HepG2 (cell line): Measurements from ENCODE around the gene CSTF1. TPM values are rescaled to one million over a fixed set of nuclear protein-coding genes. Genes with fewer than 3 reads are reported as not detected.
A peak's percentile ranks its signal among the peaks of the same experiment; 100 is the strongest.

Experiments used
- AKAP8 ChIP-seq: sonication (generic); formaldehyde crosslinking; IDR thresholded peaks from 2 replicates; pipeline ENCODE4 v1.5.1; 2020; ENCODE audit warnings: mild to moderate bottlenecking, missing genetic modification reagents
- CENPX ChIP-seq: sonication (generic); formaldehyde crosslinking; IDR thresholded peaks from 2 replicates; pipeline ENCODE4 v1.9.0; 2021; ENCODE audit warnings: mild to moderate bottlenecking, missing genetic modification reagents, moderate library complexity
- DR1 ChIP-seq: sonication (generic); formaldehyde crosslinking; IDR thresholded peaks from 2 replicates; pipeline ENCODE4 v1.8.0; 2021; ENCODE audit warnings: mild to moderate bottlenecking, missing genetic modification reagents, inconsistent platforms
- ERF ChIP-seq: IDR thresholded peaks from 2 replicates; pipeline ENCODE4 v1.6.1; 2018; ENCODE audit warnings: missing biosample characterization, missing genetic modification reagents
- FLYWCH1 ChIP-seq: sonication (generic); formaldehyde crosslinking; IDR thresholded peaks from 2 replicates; pipeline ENCODE4 v1.8.1; 2023; ENCODE audit warnings: mild to moderate bottlenecking, missing genetic modification reagents
- FOSL1 ChIP-seq: sonication (generic); formaldehyde crosslinking; IDR thresholded peaks from 2 replicates; pipeline ENCODE4 v1.9.0; 2021; ENCODE audit warnings: missing genetic modification reagents, borderline replicate concordance
- GABPA ChIP-seq, 2 experiments: IDR thresholded peaks; 2 replicates each; pipeline ENCODE4 v1.6.1; 2011 to 2016; ENCODE audit warnings: low read depth in 2 of 2, low read length in 1 of 2, missing biosample characterization in 1 of 2, missing genetic modification characterization in 1 of 2
- GLI4 ChIP-seq: sonication (generic); formaldehyde crosslinking; IDR thresholded peaks from 2 replicates; pipeline ENCODE4 v1.5.1; 2020; ENCODE audit warnings: missing genetic modification reagents, mild to moderate bottlenecking, moderate library complexity, borderline replicate concordance
- GTF2F1 ChIP-seq: fragments of 150-350 bp; IDR thresholded peaks from 2 replicates; pipeline ENCODE4 v1.6.1; 2014; ENCODE audit warnings: low read length
- HMGA1 ChIP-seq: sonication (generic); formaldehyde crosslinking; conservative IDR thresholded peaks from 2 replicates; pipeline ENCODE4 v1.4.0; 2020; ENCODE audit warnings: missing genetic modification reagents
- JUNB ChIP-seq: sonication (generic); formaldehyde crosslinking; IDR thresholded peaks from 2 replicates; pipeline ENCODE4 v1.8.0; 2022; ENCODE audit warnings: missing genetic modification reagents, mild to moderate bottlenecking, borderline replicate concordance
- MZF1 ChIP-seq: sonication (generic); formaldehyde crosslinking; IDR thresholded peaks from 2 replicates; pipeline ENCODE4 v1.8.1; 2023; ENCODE audit warnings: mild to moderate bottlenecking, missing genetic modification reagents, borderline replicate concordance
- NFE2 ChIP-seq: sonication (generic); formaldehyde crosslinking; IDR thresholded peaks from 2 replicates; pipeline ENCODE4 v1.4.0; 2020; ENCODE audit warnings: missing genetic modification reagents
- TOE1 ChIP-seq: sonication (generic); formaldehyde crosslinking; IDR thresholded peaks from 2 replicates; pipeline ENCODE4 v1.4.0; 2020; ENCODE audit warnings: mild to moderate bottlenecking, missing genetic modification reagents
- TRIM22 ChIP-seq: fragments of 450-650 bp; IDR thresholded peaks from 2 replicates; pipeline ENCODE4 v1.6.1; 2017
- YEATS4 ChIP-seq: sonication (generic); formaldehyde crosslinking; IDR thresholded peaks from 2 replicates; pipeline ENCODE4 v1.4.0; 2020; ENCODE audit warnings: missing genetic modification reagents, borderline replicate concordance
- ZNF484 ChIP-seq: sonication (generic); formaldehyde crosslinking; IDR thresholded peaks from 2 replicates; pipeline ENCODE4 v1.5.1; 2020; ENCODE audit warnings: mild to moderate bottlenecking, low read depth, missing genetic modification reagents, borderline replicate concordance
- ZNF562 ChIP-seq: sonication (generic); formaldehyde crosslinking; IDR thresholded peaks from 2 replicates; pipeline ENCODE4 v1.8.0; 2022; ENCODE audit warnings: missing genetic modification reagents, borderline replicate concordance
- ZNF687 ChIP-seq: sonication (generic); formaldehyde crosslinking; IDR thresholded peaks from 2 replicates; pipeline ENCODE4 v1.5.1; 2020; ENCODE audit warnings: mild to moderate bottlenecking, missing genetic modification reagents, moderate library complexity
- ZNF709 ChIP-seq: sonication (generic); formaldehyde crosslinking; IDR thresholded peaks from 2 replicates; pipeline ENCODE4 v1.5.0; 2020; ENCODE audit warnings: mild to moderate bottlenecking, missing genetic modification reagents
- ZNF720 ChIP-seq: sonication (generic); formaldehyde crosslinking; IDR thresholded peaks from 2 replicates; pipeline ENCODE4 v1.4.0; 2020; ENCODE audit warnings: missing genetic modification reagents
- ZSCAN20 ChIP-seq: sonication (generic); formaldehyde crosslinking; IDR thresholded peaks from 2 replicates; pipeline ENCODE4 v1.4.0; 2020; ENCODE audit warnings: missing genetic modification reagents, mild to moderate bottlenecking, borderline replicate concordance
- polyA plus RNA-seq, 8 experiments: library from polyadenylated mRNA; depleted of rRNA in 3 of 8; stranded (reverse) in 7 of 8; unstranded in 1 of 8; fragments of >200 nt; fragmentation: Illumina TruSeq in 4 of 8; extraction: Trizol in 4 of 8; gene quantifications; 2 replicates each; pipeline versions ENCODE4 v1.2.1 to v1.2.3, GENCODE V29; 2011 to 2016; ENCODE audit warnings: low read depth in 4 of 8, missing spikeins in 1 of 8, mixed read lengths in 1 of 8; ENCODE audit not compliant: insufficient read depth in 1 of 8
- total RNA-seq, 5 experiments: library from RNA; depleted of rRNA; stranded (reverse); fragments of >200 nt; fragmentation: Illumina TruSeq; extraction: Trizol; gene quantifications; 2 replicates each; pipeline ENCODE4 v1.2.3, GENCODE V29; 2016; ENCODE audit warnings: low read depth in 1 of 5
- TF ChIP-seq, protein P1 (sequence below): conservative IDR thresholded peaks from 2 replicates; pipeline ENCODE4 v1.6.1; 2018; ENCODE audit warnings: missing genetic modification reagents
- TF ChIP-seq, protein P2 (sequence below): IDR thresholded peaks from 2 replicates; pipeline ENCODE4 v1.6.1; 2016; ENCODE audit warnings: low read depth, borderline replicate concordance

The CSTF1 gene
- total and polyA plus RNA-seq, 2 of the 13 experiments (the other 11 are each of a cell fraction or from before 2014, with no cell fraction given), result 70.9 to 100 TPM

- TF ChIP-seq ZNF687 (CRISPR knock-in tag) (peak; percentile 82), TRIM22 (no peak), YEATS4 (peak; percentile 45), CENPX (CRISPR knock-in tag) (no peak), ZSCAN20 (0 out of 2 replicates have a peak, but pooled peaks have one; percentile 18), ZNF720 (no peak), NFE2 (CRISPR knock-in tag) (no peak), GTF2F1 (no peak), ZNF484 (CRISPR knock-in tag) (no peak), JUNB (no peak), ZNF709 (no peak), FLYWCH1 (CRISPR knock-in tag) (no peak), FOSL1 (CRISPR knock-in tag) (no peak), HMGA1 (CRISPR knock-in tag) (no peak), GABPA (IDR thresholded peaks at IDR 0.05; ENCODE audit: low read depth, low read length) (no peak), GABPA (CRISPR knock-in tag; IDR thresholded peaks at IDR 0.05; ENCODE audit: low read depth) (no peak), DR1 (CRISPR knock-in tag) (no peak), GLI4 (CRISPR knock-in tag) (peak; percentile 76; the same call in 1 of the 2 replicates), TOE1 (CRISPR knock-in tag) (no peak), MZF1 (CRISPR knock-in tag) (no peak), ZNF562 (no peak), AKAP8 (no peak), ERF (CRISPR knock-in tag) (peak; percentile 12; the same call in 1 of the 2 replicates)
- TF ChIP-seq, protein P1, sequence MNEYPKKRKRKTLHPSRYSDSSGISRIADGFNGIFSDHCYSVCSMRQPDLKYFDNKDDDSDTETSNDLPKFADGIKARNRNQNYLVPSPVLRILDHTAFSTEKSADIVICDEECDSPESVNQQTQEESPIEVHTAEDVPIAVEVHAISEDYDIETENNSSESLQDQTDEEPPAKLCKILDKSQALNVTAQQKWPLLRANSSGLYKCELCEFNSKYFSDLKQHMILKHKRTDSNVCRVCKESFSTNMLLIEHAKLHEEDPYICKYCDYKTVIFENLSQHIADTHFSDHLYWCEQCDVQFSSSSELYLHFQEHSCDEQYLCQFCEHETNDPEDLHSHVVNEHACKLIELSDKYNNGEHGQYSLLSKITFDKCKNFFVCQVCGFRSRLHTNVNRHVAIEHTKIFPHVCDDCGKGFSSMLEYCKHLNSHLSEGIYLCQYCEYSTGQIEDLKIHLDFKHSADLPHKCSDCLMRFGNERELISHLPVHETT (CRISPR knock-in tag), result no peak
- TF ChIP-seq, protein P2, sequence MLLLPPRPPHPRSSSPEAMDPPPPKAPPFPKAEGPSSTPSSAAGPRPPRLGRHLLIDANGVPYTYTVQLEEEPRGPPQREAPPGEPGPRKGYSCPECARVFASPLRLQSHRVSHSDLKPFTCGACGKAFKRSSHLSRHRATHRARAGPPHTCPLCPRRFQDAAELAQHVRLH (CRISPR knock-in tag), result no peak; the same call in 1 of the 2 replicates
These were observed 32.1 kb upstream of the CSTF1 start (continued) for GRCh38 chr20:56360133-56360907.
